HG03196 (cell line): ENCODE results near the gene KRT14.

Experiments used
- ATAC-seq: cut with Tn5 transposase; IDR thresholded peaks from one replicate; pipeline ENCODE4 v1.9.1; 2021; ENCODE audit not compliant: unreplicated experiment

KRT14 gene

DNA sequence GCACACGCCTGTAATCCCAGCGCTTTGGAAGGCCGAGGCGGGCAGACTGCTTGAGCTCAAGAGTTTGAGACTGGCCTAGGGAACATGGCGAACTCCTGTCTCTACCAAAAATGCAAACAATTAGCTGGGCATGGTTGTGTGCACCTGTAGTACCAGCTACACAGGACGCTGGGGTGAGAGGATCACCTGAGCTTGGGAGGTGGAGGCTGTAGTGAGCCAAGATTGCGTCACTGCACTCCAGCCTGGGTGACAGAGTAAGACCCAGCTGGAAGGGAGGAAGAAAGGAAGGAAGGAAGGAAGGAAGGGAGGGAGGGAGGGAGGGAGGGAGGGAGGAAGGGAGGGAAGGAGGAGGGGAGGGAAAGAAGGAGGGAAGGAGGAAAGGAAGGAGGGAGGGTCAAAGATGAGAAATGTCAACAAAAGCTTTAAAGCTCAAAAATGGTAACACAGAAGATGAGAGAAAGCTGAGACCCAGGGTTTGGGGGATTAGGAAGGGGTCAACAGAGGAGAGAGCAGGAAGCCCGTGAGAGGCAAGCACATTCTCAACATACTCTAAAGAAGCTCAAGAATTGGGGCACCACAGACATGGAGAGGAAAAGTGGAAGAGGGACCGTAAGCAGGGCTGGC, 53.6 kb downstream of the KRT14 start:
- ATAC-seq = no peak
